DMS114 treated with DMSO at 0.1 percent for 48 hours (cell line): ENCODE measurements around the gene DHX34.
"Not testable (repeated sequence)": the region's sequence is repeated elsewhere in the genome, so short reads cannot be mapped to it uniquely, and the experiment has no call there.

Experiments
- DNase-seq: peaks from one replicate; lab custom pipeline; 2025; ENCODE audit not compliant: unreplicated experiment; lab: John Stamatoyannopoulos, UW

Gene DHX34

GRCh38 chr19:47363758-47364531 is 14.8 kb downstream of the DHX34 start:
- DNase-seq, result no peak

- DNase-seq, result not testable (repeated sequence)
Measured at GRCh38 chr19:47365455-47365854, 16.3 kb downstream of the DHX34 start.

- no peak for DNase-seq
Measured at GRCh38 chr19:47370045-47370611, 21.0 kb downstream of the DHX34 start.

- no peak for DNase-seq
Measured at GRCh38 chr19:47371261-47371660, 22.1 kb downstream of the DHX34 start.

- no peak for DNase-seq
Measured at GRCh38 chr19:47372603-47373002, 23.5 kb downstream of the DHX34 start.

DNA sequence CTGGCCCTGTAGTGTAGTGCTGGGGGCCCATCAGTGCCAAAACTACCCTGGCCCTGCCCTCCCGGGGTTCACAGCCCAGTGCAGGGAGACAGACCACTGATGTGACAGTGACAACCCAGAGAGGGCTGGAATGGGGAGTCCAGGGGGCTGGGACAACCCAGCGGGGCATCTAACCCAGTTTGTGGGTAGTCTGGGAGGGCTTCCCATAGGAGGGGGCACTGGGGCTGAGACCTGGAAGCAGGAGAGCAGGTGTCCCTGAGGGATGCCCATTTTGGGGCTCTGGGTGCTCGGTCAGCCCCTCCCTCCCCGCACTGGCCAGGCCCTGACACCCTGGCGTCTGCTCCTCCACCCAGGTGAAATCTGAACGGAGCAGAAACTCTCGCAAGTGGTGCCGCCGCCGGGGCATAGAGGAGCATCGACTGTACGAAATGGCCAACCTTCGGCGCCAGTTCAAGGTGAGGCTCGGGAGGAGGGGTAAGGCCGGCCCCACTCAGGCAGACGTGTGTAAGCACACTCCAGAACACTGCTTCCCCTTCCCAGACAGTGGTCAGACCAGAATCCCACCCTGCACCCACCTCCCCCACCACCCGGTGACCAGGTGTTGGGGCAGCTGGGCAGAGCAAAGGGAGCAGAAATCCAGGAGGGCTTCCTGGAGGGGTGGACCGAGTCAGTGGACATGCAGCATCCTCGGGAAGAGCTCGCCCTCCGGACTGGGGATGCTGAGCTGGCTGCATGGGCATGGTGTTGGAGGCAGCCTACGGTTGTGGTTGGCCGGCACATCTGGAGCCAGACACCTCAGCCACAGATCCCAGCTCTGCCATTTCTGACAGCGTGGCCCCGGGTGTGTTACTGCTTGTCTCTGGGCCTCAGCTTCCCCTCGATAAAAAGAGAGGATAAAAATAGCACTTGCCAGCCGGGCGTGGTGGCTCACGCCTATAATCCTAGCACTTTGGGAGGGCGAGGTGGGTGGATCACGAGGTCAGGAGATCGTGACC is 24.4 kb downstream of the DHX34 start:
- DNase-seq, result no peak

- DNase-seq, result no peak
Measured at GRCh38 chr19:47374876-47375693, 26.0 kb downstream of the DHX34 start.

DNA sequence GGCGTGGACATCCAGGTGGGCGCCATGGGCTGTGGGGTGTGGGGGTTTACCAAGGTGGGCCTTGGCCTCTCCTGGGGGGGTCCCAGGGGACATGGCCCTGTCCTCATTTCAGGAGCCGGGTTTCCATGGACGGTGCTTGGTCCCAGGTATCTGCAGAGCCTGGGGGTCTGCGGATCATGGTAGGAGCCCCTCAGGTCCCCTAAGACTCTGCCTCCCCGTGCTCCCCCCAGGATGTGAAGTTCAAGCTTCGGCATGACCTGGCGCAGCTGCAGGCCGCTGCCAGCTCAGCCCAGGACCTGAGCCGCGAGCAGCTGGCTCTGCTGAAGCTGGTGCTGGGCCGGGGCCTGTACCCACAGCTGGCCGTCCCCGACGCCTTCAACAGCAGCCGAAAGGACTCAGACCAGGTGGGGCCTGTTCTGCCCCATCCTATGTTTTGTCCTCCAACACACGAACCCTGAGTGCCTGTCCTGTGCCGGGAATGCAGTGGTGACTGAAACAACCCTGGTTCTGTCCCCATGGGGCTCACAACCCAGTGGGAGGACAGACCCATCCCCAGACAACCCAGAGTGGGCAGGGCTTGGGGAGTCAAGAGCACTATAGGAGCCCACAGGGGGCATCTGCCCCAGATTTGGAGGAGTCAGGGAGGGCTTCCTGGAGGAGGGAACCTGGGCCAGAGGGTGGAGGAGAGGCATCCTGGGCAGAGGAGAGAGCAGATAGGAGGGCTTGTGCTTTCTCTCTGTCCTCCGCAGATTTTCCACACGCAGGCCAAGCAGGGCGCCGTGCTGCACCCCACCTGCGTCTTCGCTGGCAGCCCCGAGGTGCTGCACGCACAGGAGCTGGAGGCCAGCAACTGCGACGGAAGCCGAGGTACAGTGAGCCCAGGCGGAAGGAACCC is 26.8 kb downstream of the DHX34 start:
- no peak for DNase-seq

GRCh38 chr19:47376589-47377144 is 27.6 kb downstream of the DHX34 start:
- DNase-seq, result no peak

GRCh38 chr19:47377208-47377701 is 28.1 kb downstream of the DHX34 start:
- no peak for DNase-seq

GRCh38 chr19:47377801-47378200 is 28.7 kb downstream of the DHX34 start:
- no peak for DNase-seq

DNA sequence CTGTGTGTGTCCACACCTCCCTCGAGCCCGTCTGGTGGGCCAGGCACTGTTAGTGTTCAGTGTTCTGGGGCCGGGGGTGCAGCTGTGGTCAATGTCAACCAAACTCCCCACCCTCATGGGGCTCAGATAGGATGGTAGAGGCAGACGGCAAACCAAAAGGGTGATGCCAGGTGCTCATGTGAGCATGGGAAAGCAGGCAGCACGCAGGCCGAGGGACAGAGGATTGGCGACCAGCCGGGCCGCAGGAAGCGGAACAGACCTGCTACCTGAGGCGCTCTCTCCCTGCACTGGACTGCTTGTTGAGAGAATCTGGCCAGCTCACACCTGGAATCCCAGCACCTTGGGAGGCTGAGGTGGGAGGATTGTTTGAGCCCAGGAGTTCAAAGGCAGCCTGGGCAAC is 29.1 kb downstream of the DHX34 start:
- no peak for DNase-seq

DNA sequence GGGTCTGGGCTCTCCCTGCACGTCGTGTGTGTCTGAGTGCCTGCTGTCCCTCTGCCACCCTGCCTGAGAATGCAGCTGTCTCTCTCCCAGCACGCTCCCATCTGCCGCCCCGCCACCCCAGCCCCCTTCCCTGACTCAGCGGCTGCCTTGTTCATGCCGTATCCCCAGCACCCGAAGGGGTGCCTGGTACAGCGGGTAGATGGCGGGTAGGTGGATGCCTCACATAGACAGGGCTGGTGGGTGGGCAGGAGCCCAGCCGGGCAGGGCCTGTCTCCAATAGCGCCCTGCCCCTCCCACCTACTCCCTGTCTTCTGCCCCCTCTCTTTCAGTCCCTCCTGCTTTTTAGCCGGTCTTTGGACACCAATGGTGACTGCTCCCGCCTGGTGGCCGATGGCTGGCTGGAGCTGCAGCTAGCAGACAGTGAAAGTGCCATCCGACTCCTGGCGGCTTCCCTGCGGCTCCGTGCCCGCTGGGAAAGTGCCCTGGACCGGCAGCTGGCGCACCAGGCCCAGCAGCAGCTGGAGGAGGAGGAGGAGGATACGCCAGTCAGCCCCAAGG is 30.3 kb downstream of the DHX34 start:
- no peak for DNase-seq

GRCh38 chr19:47380559-47380958 is 31.4 kb downstream of the DHX34 start:
- DNase-seq, result no peak

- DNase-seq, result no peak
Measured at GRCh38 chr19:47381121-47381520, 32.0 kb downstream of the DHX34 start.

GRCh38 chr19:47381653-47382279 is 32.7 kb downstream of the DHX34 start:
- no peak for DNase-seq

DNA sequence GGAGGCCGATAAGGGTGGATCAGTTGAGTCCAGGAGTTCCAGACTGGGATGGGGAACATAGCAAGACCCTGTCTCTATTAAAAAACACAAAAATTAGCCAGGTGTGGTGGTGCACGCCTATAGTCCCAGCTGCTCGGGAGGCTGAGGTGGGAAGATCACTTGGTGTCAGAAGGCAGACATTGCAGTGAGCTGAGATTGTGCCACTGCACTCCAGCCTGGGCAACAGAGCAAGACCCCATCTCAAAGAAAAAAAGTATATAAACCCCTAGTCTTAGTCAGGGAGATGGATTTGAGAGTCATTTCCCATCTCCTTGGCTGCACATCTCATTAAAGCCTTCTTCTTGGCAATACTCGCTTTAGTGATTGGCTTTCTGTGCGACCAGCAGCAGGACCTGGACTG is 34.8 kb downstream of the DHX34 start:
- not testable (repeated sequence) for DNase-seq

DNA sequence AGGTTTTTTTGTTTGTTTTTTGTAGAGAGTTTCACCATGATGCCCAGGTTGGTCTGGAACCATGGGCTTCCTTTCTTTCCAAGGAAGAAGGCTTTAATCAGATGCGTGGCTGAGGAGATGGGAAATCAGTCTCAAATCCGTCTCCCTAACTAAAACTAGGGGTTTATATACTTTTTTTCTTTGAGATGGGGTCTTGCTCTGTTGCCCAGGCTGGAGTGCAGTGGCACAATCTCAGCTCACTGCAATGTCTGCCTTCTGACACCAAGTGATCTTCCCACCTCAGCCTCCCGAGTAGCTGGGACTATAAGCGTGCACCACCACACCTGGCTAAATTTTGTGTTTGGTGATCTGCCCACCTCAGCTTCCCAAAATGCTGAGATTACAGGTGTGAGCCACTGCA is 35.4 kb downstream of the DHX34 start:
- DNase-seq, result not testable (repeated sequence)
